ENCODE measurements around the gene KCNQ1.

The KCNQ1 gene

GRCh38 chr11:2674658-2675131, 229.9 kb downstream of the KCNQ1 start:
- no peak for DNase-seq

- no peak for DNase-seq
These were observed 230.7 kb downstream of the KCNQ1 start for GRCh38 chr11:2675540-2675939.

- DNase-seq: no peak
These were observed 232.3 kb downstream of the KCNQ1 start for GRCh38 chr11:2677127-2677526.

- DNase-seq: no peak
These were observed 233.6 kb downstream of the KCNQ1 start for GRCh38 chr11:2678396-2678795.

GRCh38 chr11:2679011-2679676, 234.3 kb downstream of the KCNQ1 start:
- no peak for DNase-seq

- DNase-seq: no peak
These were observed 236.8 kb downstream of the KCNQ1 start for GRCh38 chr11:2681408-2682145.

GRCh38 chr11:2683806-2684205, 239.0 kb downstream of the KCNQ1 start:
- no peak for DNase-seq

GRCh38 chr11:2684581-2684980, 239.8 kb downstream of the KCNQ1 start:
- DNase-seq: no peak

- DNase-seq: no peak
These were observed 240.2 kb downstream of the KCNQ1 start for GRCh38 chr11:2685051-2685450.

- DNase-seq: no peak
These were observed 241.0 kb downstream of the KCNQ1 start for GRCh38 chr11:2685566-2686359.

- no peak for DNase-seq
These were observed 241.8 kb downstream of the KCNQ1 start for GRCh38 chr11:2686360-2687222.

GRCh38 chr11:2687223-2687530, 242.4 kb downstream of the KCNQ1 start:
- no peak for DNase-seq

GRCh38 chr11:2687782-2688191, 243.0 kb downstream of the KCNQ1 start:
- DNase-seq: no peak

GRCh38 chr11:2688381-2689231, 243.8 kb downstream of the KCNQ1 start:
- DNase-seq: no peak

GRCh38 chr11:2689651-2690575, 245.1 kb downstream of the KCNQ1 start:
- no peak for DNase-seq

GRCh38 chr11:2690596-2691354, 246.0 kb downstream of the KCNQ1 start:
- DNase-seq: no peak

- DNase-seq: no peak
These were observed 246.6 kb downstream of the KCNQ1 start for GRCh38 chr11:2691355-2691761.

- peak; percentile 77 for DNase-seq
These were observed 247.4 kb downstream of the KCNQ1 start for GRCh38 chr11:2691991-2692875.

Data from NCI-H1092 treated with DMSO at 0.1 percent for 48 hours (cell line).